Heart left ventricle (tissue), 16 donors: Measurements from ENCODE around the gene TRIM59. TPM values are rescaled to one million over a fixed set of nuclear protein-coding genes. Genes with fewer than 3 reads are reported as not detected.

Experiments used
- ATAC-seq, 4 donors: fragments of 200-7000 bp; cut with Tn5 transposase; one replicate each; pipeline ENCODE4 v1.9.1; 2020 to 2022; ENCODE audit warnings: moderate library complexity in 4 of 4, mild to moderate bottlenecking in 3 of 4, moderate number of reproducible peaks in 1 of 4
- DNase-seq, 5 donors: peaks; one replicate each; pipeline ENCODE4 v3.0.0-alpha.2; 2020
- H3K27ac ChIP-seq, 12 donors: fragments of 200-600 bp; sonication (generic) in 4 of 12; one replicate each; pipeline versions ENCODE4 v1.5.0 to v1.8.0; 2016 to 2022; ENCODE audit warnings: mild to moderate bottlenecking in 2 of 12
- H3K27me3 ChIP-seq, 9 donors: fragments of 200-600 bp; sonication (generic) in 2 of 9; one replicate each; pipeline versions ENCODE4 v1.5.1 to v1.8.0; 2016 to 2022; ENCODE audit warnings: mild to moderate bottlenecking in 3 of 9
- H3K36me3 ChIP-seq, 9 donors: fragments of 200-600 bp; sonication (generic) in 2 of 9; one replicate each; pipeline versions ENCODE4 v1.5.0 to v1.8.0; 2018 to 2022; ENCODE audit warnings: mild to moderate bottlenecking in 2 of 9
- H3K4me1 ChIP-seq, 12 donors: fragments of 200-600 bp; sonication (generic) in 4 of 12; one replicate each; pipeline versions ENCODE4 v1.5.0 to v1.8.0; 2016 to 2022; ENCODE audit warnings: mild to moderate bottlenecking in 3 of 12
- H3K4me3 ChIP-seq, 12 donors: fragments of 200-600 bp; sonication (generic) in 4 of 12; one replicate each; pipeline versions ENCODE4 v1.5.0 to v1.8.0; 2017 to 2022; ENCODE audit warnings: mild to moderate bottlenecking in 9 of 12, moderate library complexity in 4 of 12
- H3K9me3 ChIP-seq, 12 donors: fragments of 200-600 bp; sonication (generic) in 4 of 12; one replicate each; pipeline versions ENCODE4 v1.5.0 to v1.8.0; 2016 to 2022; ENCODE audit warnings: mild to moderate bottlenecking in 1 of 12
- CTCF ChIP-seq, 12 donors: fragments of 200-600 bp; sonication (generic) in 4 of 12; IDR thresholded peaks; one replicate each; pipeline versions ENCODE4 v1.5.0 to v1.8.0; 2018 to 2022; ENCODE audit warnings: antibody characterized with exemption in 12 of 12, mild to moderate bottlenecking in 5 of 12
- POLR2A ChIP-seq, 2 donors: fragments of 450-650 bp; IDR thresholded peaks; one replicate each; pipeline ENCODE4 v1.6.1; 2017; ENCODE audit warnings: antibody characterized with exemption in 2 of 2, mild to moderate bottlenecking in 2 of 2, moderate library complexity in 2 of 2
- WGBS, 4 donors: extraction: QIAGEN DNeasy Blood & Tissue Kit in 2 of 4; methylation state at CpG; one replicate each; pipeline versions ENCODE4 v1.1.5 to v1.1.7; 2013 to 2018; 5-methylcytosine and 5-hydroxymethylcytosine counted together
- intact Hi-C, 10 donors: fragments of 100-400 bp; cut with DNase I; formaldehyde crosslinking; loops; one replicate each; pipeline versions ENCODE4 v1.11.1 to v1.14.2; 2022
- polyA plus RNA-seq, 2 donors: library from polyadenylated mRNA; stranded (reverse); fragments of 200-250 nt; gene quantifications; one replicate each; pipeline ENCODE4 v1.2.3, GENCODE V29; 2013
- total RNA-seq, 9 donors: library from RNA; depleted of rRNA in 2 of 9; stranded (reverse); fragments of >200 nt in 2 of 9; fragmentation: NEBNext Ultra II Directional in 3 of 9; extraction: Animal tissue kit (Norgen Biotek cat#: 25700) in 3 of 9; gene quantifications; one replicate each; pipeline versions ENCODE4 v1.1.0 to v1.2.4, GENCODE V29; 2016 to 2023
- donor health status: ischemic (EF 13 %, LVEDD 7.1; RV severe dilation, severe dysfunction).
- donor health status: healthy with polysubstance abuse.
- donor health status: DM: no; HTN: yes; CAD: no.
- donor health status: DM: no; HTN: no; CAD: no.
- donor health status: ischemic (EF 25% LVEDD 6.9; RV normal size, moderate dysfunction).
- donor health status: ischemic (EF 25% LVEDD 5.7; RV mildly dilated, moderate dysfunction).
- donor health status: healthy.
- donor health status: DM: yes; HTN: yes; CAD: no.
- donor health status: ischemic (EF 35%, LVEDD 5.7; RV mildly dilated, moderate dysfunction).
- donor health status: nonischemic (EF 11% LVEDD 7.7; RV severe dilation, severe dysfunction).
- donor health status: DM: yes; HTN: yes; CAD: no.
- donor health status: PGD.
- donor health status: ischemic (EF 29% LVEDD 5.4; RV normal size, mild dysfunction).
- donor health status: nonischemic (EF 23%, LVEDD 6.1; RV moderate dilation, normal function).

The TRIM59 gene
- total and polyA plus RNA-seq, 11 donors: 0.16 to 3.1 (median 0.32) TPM

DNA sequence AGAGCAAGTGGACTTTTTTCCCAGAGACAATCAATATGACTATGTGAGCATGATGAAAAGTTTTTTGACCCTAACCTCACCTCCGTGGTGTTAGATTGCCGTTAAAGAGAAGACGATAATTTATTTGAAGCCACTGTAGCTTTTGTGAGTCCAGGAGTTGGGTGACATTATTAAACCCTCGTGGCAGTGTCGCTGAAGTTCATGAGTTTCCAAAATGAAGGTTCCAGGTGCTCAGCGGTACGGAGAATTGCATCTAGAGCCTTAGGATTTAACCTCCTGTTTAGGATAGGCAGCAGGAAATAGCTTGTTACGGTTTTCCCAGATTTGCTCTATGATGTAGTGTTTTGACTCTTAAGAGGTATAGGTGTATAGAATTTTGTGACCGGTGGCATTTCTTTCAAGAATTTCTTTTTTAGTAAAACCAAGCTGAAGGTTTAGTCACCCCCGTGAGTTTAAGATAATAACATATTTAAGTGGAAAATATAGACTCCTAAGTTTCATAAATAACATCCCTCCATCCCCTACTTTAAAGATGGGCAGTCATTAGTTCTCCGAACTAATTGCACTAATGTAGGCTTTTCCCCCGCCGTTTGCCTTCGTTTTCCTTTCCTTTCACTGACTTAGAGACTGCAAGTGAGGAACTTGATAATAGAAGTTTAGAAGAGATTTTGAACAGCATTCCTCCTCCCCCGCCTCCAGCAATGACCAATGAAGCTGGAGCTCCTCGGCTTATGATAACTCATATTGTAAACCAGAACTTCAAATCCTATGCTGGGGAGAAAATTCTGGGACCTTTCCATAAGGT lies 48.1 kb downstream of the TRIM59 start:
- ATAC-seq (no peak), DNase-seq (peak in 1 of 5 donors; percentile 35)
- WGBS, 4 donors: 7 to 15% (median 12%) methylated on average over 16 of the region's 16 CpGs
- H3K4me3 ChIP-seq: peak overlapping the region; percentile 47 to 90 (median 74)
- H3K9me3 ChIP-seq: no peaks in the 10 kb centered on the region
- peaks cover 0 to 40% (median 17%) of the 10 kb centered on the region in 12 donors for H3K4me1 ChIP-seq
- intact Hi-C loops: no loop called here
- no peak for TF ChIP-seq CTCF (IDR thresholded peaks at IDR 0.05)
- TF ChIP-seq POLR2A (IDR thresholded peaks at IDR 0.05): no peak
- no peaks in the 10 kb centered on the region for H3K27me3 ChIP-seq
- peak overlapping the region in 9 of 12 donors; percentile 15 to 93 (median 86) for H3K27ac ChIP-seq
- H3K36me3 ChIP-seq: peaks cover 0 to 11% (median 0%) of the 10 kb centered on the region in 9 donors

DNA sequence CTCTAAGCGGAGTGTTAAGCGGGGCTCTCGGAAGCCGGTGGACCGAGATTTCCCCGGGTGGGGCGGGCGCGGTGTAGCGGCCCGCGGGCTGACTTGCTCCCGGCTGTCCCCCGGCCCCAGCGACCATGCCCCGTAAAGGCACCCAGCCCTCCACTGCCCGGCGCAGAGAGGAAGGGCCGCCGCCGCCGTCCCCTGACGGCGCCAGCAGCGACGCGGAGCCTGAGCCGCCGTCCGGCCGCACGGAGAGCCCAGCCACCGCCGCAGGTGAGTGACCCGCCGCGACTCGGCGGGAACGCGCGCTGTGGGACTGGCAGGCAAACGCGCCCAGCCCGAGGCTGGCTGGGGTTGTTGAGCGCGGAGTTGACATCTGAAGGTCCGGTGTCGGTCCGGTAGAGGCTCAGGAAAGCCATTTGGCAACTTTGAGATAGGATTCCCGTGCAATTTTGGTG lies 48.9 kb downstream of the TRIM59 start:
- H3K27ac ChIP-seq: peak overlapping the region; percentile 15 to 93 (median 86)
- peaks cover 0 to 40% (median 17%) of the 10 kb centered on the region in 12 donors for H3K4me1 ChIP-seq
- intact Hi-C loops: no loop called here
- H3K9me3 ChIP-seq: no peaks in the 10 kb centered on the region
- peak; percentile 23 to 73 (median 31) for DNase-seq
- TF ChIP-seq POLR2A (IDR thresholded peaks at IDR 0.05) (no peak), CTCF (IDR thresholded peaks at IDR 0.05) (no peak)
- ATAC-seq: peak in 2 of 4 donors; percentile 13 to 25
- H3K4me3 ChIP-seq: peak overlapping the region; percentile 47 to 90 (median 74)
- H3K27me3 ChIP-seq: no peaks in the 10 kb centered on the region
- WGBS, 4 donors: 0 to 1% (median 0%) methylated on average over 32 to 51 of the region's 51 CpGs
- H3K36me3 ChIP-seq: peaks cover 0 to 10% (median 0%) of the 10 kb centered on the region in 9 donors

- ATAC-seq (peak in 3 of 4 donors; percentile 16 to 36 (median 30)), DNase-seq (peak; percentile 45 to 74 (median 51))
- intact Hi-C loops: no loop called here
- Histone ChIP-seq H3K4me1 (peaks cover 0 to 40% (median 17%) of the 10 kb centered on the region in 12 donors), H3K27ac (peak overlapping the region; percentile 72 to 93 (median 86)), H3K4me3 (peak overlapping the region; percentile 47 to 90 (median 74)), H3K36me3 (peaks cover 0 to 7% (median 0%) of the 10 kb centered on the region in 9 donors), H3K27me3 (no peaks in the 10 kb centered on the region), H3K9me3 (no peaks in the 10 kb centered on the region)
- no peak for TF ChIP-seq CTCF (IDR thresholded peaks at IDR 0.05)
- TF ChIP-seq POLR2A (IDR thresholded peaks at IDR 0.05): no peak
- 0 to 1% (median 0%) methylated on average over 45 to 49 of the region's 49 CpGs for WGBS, 4 donors
Observed at GRCh38 chr3:160400030-160400701, 49.4 kb downstream of the TRIM59 start.
